B cell (primary cell): ENCODE data around the gene LDLRAD3. TPM values are rescaled to one million over a fixed set of nuclear protein-coding genes. Genes with fewer than 3 reads are reported as not detected.

Source experiments
- ATAC-seq: fragments of 200-7000 bp; cut with Tn5 transposase; one replicate; pipeline ENCODE4 v1.10.0; 2021; ENCODE audit warnings: low read depth, mild to moderate bottlenecking, moderate number of reproducible peaks, moderate library complexity
- CTCF ChIA-PET: fragments of 350-600 bp; sonication (Branson Sonifier 250); formaldehyde crosslinking; loops from one replicate; lab custom pipeline; 2021; ENCODE audit warnings: antibody characterized with exemption, inconsistent platforms; lab: Charles Lee
- POLR2A ChIA-PET: fragments of 350-600 bp; sonication (Branson Sonifier 250); formaldehyde crosslinking; loops from one replicate; lab custom pipeline; 2021; ENCODE audit warnings: antibody characterized with exemption; lab: Charles Lee
- DNase-seq: peaks from one replicate; pipeline ENCODE4 v3.0.0; 2013
- H2AFZ ChIP-seq: 2 replicates; pipeline ENCODE4 v1.6.1; 2012; ENCODE audit warnings: mild to moderate bottlenecking, low read depth, low read length; ENCODE audit not compliant: insufficient read depth, poor library complexity, severe bottlenecking
- H3K27ac ChIP-seq, 2 donors: 1 replicate in 1 of 2; 2 replicates in 1 of 2; pipeline ENCODE4 v1.5.1; 2012 to 2013; ENCODE audit warnings: low read length in 2 of 2, mild to moderate bottlenecking in 2 of 2, moderate library complexity in 1 of 2
- H3K27me3 ChIP-seq, 4 experiments: fragments of 200-600 bp in 1 of 4; sonication (generic) in 1 of 4; replicated peaks in 1 of 4; 1 replicate in 2 of 4; 2 replicates in 2 of 4; pipeline versions ENCODE4 v1.6.1 to v1.7.0; 2013 to 2016; ENCODE audit warnings: low read length in 3 of 4, mild to moderate bottlenecking in 2 of 4, mixed read lengths in 1 of 4, moderate library complexity in 1 of 4; ENCODE audit not compliant: insufficient read depth in 4 of 4, control insufficient read depth in 3 of 4; ENCODE audit errors: control extremely low read depth in 1 of 4
- H3K36me3 ChIP-seq, 2 experiments: replicated peaks in 1 of 2; 1 replicate in 1 of 2; 2 replicates in 1 of 2; pipeline versions ENCODE4 v1.6.1 to v1.7.1; 2013; ENCODE audit warnings: low read length in 1 of 2; ENCODE audit not compliant: insufficient read depth in 2 of 2, control insufficient read depth in 1 of 2; ENCODE audit errors: control extremely low read depth in 1 of 2, extremely low read depth in 1 of 2
- H3K4me1 ChIP-seq, 2 donors: fragments of 200-600 bp in 1 of 2; sonication (generic) in 1 of 2; 1 replicate in 1 of 2; 2 replicates in 1 of 2; pipeline versions ENCODE4 v1.5.1 to v1.6.1; 2013 to 2017; ENCODE audit warnings: low read length in 2 of 2; ENCODE audit not compliant: control insufficient read depth in 2 of 2, insufficient read depth in 2 of 2
- H3K4me2 ChIP-seq: replicated peaks from 2 replicates; pipeline ENCODE3; 2012; ENCODE audit warnings: mild to moderate bottlenecking, low read depth, low read length; ENCODE audit not compliant: poor library complexity, severe bottlenecking
- H3K4me3 ChIP-seq, 5 experiments: fragments of 200-600 bp in 1 of 5; sonication (generic) in 1 of 5; 1 replicate in 3 of 5; 2 replicates in 2 of 5; pipeline versions ENCODE4 v1.5.1 to v1.7.0; 2011 to 2016; ENCODE audit warnings: low read length in 4 of 5, mild to moderate bottlenecking in 4 of 5, low read depth in 2 of 5, control low read depth in 1 of 5, moderate library complexity in 1 of 5; ENCODE audit not compliant: insufficient read depth in 1 of 5; ENCODE audit errors: control extremely low read depth in 1 of 5, extremely low read depth in 1 of 5
- H3K79me2 ChIP-seq: fragments of 200-600 bp; sonication (generic); one replicate; pipeline ENCODE4 v1.6.0; 2016; ENCODE audit warnings: low read length; ENCODE audit not compliant: control insufficient read depth, insufficient read depth
- H3K9ac ChIP-seq: fragments of 200-600 bp; sonication (generic); 2 replicates; pipeline ENCODE4 v1.6.1; 2017; ENCODE audit warnings: mild to moderate bottlenecking, low read length, moderate library complexity
- H3K9me3 ChIP-seq, 3 donors: one replicate each; pipeline versions ENCODE4 v1.6.1 to v1.7.1; 2013; ENCODE audit warnings: low read length in 2 of 3; ENCODE audit not compliant: control insufficient read depth in 2 of 3, insufficient read depth in 1 of 3; ENCODE audit errors: control extremely low read depth in 1 of 3
- H4K20me1 ChIP-seq: 2 replicates; pipeline ENCODE4 v1.6.0; 2012; ENCODE audit warnings: mild to moderate bottlenecking, low read length; ENCODE audit not compliant: insufficient read depth, control insufficient read depth, poor library complexity, severe bottlenecking
- H3K27ac Mint-ChIP-seq: one replicate; pipeline ENCODE4 v1.8.0; 2021; ENCODE audit warnings: mixed read lengths
- H3K27me3 Mint-ChIP-seq: one replicate; pipeline ENCODE4 v1.8.0; 2021; ENCODE audit warnings: mixed read lengths
- H3K4me1 Mint-ChIP-seq: one replicate; pipeline ENCODE4 v1.8.0; 2021; ENCODE audit warnings: mixed read lengths
- H3K4me3 Mint-ChIP-seq: one replicate; pipeline ENCODE4 v1.8.0; 2021; ENCODE audit warnings: mixed read lengths
- H3K9me3 Mint-ChIP-seq: one replicate; pipeline ENCODE4 v1.8.0; 2022; ENCODE audit warnings: mixed read lengths; ENCODE audit not compliant: insufficient read depth
- CTCF ChIP-seq: fragments of 200-600 bp; IDR thresholded peaks from one replicate; pipeline ENCODE4 v1.8.0; 2022; ENCODE audit warnings: antibody characterized with exemption, mild to moderate bottlenecking
- EZH2 ChIP-seq: IDR thresholded peaks from 2 replicates; pipeline ENCODE4 v1.6.1; 2012; ENCODE audit warnings: borderline replicate concordance, low read depth, mild to moderate bottlenecking, moderate library complexity, low read length; ENCODE audit not compliant: insufficient read depth, poor library complexity, severe bottlenecking
- WGBS: methylation state at CpG from one replicate; pipeline ENCODE4 v1.1.5; 2013; ENCODE audit warnings: missing lambda C conversion rate; ENCODE audit not compliant: insufficient coverage; 5-methylcytosine and 5-hydroxymethylcytosine counted together
- intact Hi-C: fragments of 100-400 bp; cut with micrococcal nuclease; formaldehyde crosslinking; loops from one replicate; pipeline ENCODE4 v1.10.0; 2022
- polyA plus RNA-seq: library from polyadenylated mRNA; depleted of rRNA; stranded (reverse); fragments of >200 nt; gene quantifications from 2 replicates; pipeline ENCODE4 v1.2.3, GENCODE V29; 2012
- total RNA-seq, 2 donors: library from RNA; stranded (reverse); fragments of 120-200 nt in 1 of 2; gene quantifications; 1 replicate in 1 of 2; 2 replicates in 1 of 2; pipeline versions ENCODE4 v1.2.3 to v1.2.4, GENCODE V29; 2013 to 2022

Gene LDLRAD3
- total and polyA plus RNA-seq, 2 donors (not counting 1 experiment from before 2014, with no cell fraction given): 0.01 TPM; not detected in 1

- Mint-ChIP-seq H3K27me3 (peaks cover 17% of the 10 kb centered on the region), H3K9me3 (no peaks in the 10 kb centered on the region), H3K27ac (no peak overlapping the region), H3K4me1 (no peaks in the 10 kb centered on the region), H3K4me3 (no peak overlapping the region)
- ATAC-seq (no peak), DNase-seq (no peak)
- H3K4me2 ChIP-seq: no peak overlapping the region
- H3K9ac ChIP-seq: no peak overlapping the region
- H3K79me2 ChIP-seq: no peaks in the 10 kb centered on the region
- no peak overlapping the region for H2AFZ ChIP-seq
- H4K20me1 ChIP-seq: no peaks in the 10 kb centered on the region
- H3K27ac ChIP-seq: no peak overlapping the region
- intact Hi-C loops: no loop called here
- H3K27me3 ChIP-seq: no peaks in the 10 kb centered on the region
- TF ChIP-seq CTCF: no peak
- no peak for TF ChIP-seq EZH2
- H3K9me3 ChIP-seq: peaks cover 0 to 4% (median 0%) of the 10 kb centered on the region in 3 donors
- CTCF ChIA-PET: no interaction called here
- POLR2A ChIA-PET: no interaction called here
- H3K4me1 ChIP-seq: no peaks in the 10 kb centered on the region
- H3K36me3 ChIP-seq: no peaks in the 10 kb centered on the region
- WGBS: 94% methylated on average over 4 of the region's 6 CpGs
- no peak overlapping the region for H3K4me3 ChIP-seq
Measured at GRCh38 chr11:35976434-35976833, 32.6 kb downstream of the LDLRAD3 start.

- ATAC-seq (no peak), DNase-seq (no peak)
- WGBS: 52% methylated on average over 6 of the region's 6 CpGs
- CTCF ChIA-PET: no interaction called here
- H3K4me1 Mint-ChIP-seq: no peaks in the 10 kb centered on the region
- intact Hi-C loops: no loop called here
- Histone ChIP-seq H3K9ac (no peak overlapping the region), H3K4me1 (no peaks in the 10 kb centered on the region), H3K36me3 (no peaks in the 10 kb centered on the region), H3K79me2 (no peaks in the 10 kb centered on the region), H3K27ac (no peak overlapping the region), H3K27me3 (no peaks in the 10 kb centered on the region), H2AFZ (no peak overlapping the region), H3K4me3 (no peak overlapping the region), H3K9me3 (peaks cover 0 to 4% (median 0%) of the 10 kb centered on the region in 3 donors), H4K20me1 (no peaks in the 10 kb centered on the region), H3K4me2 (no peak overlapping the region)
- no peak overlapping the region for H3K27ac Mint-ChIP-seq
- peaks cover 12% of the 10 kb centered on the region for H3K27me3 Mint-ChIP-seq
- TF ChIP-seq EZH2: no peak
- no peak for TF ChIP-seq CTCF
- H3K9me3 Mint-ChIP-seq: no peaks in the 10 kb centered on the region
- POLR2A ChIA-PET: no interaction called here
- H3K4me3 Mint-ChIP-seq: no peak overlapping the region
Measured at GRCh38 chr11:35978183-35978582, 34.3 kb downstream of the LDLRAD3 start.
